ENCODE results near the gene EFHC2.
"Not testable (repeated sequence)": the region's sequence is repeated elsewhere in the genome, so short reads cannot be mapped to it uniquely, and the experiment has no call there.

The EFHC2 gene

DNA sequence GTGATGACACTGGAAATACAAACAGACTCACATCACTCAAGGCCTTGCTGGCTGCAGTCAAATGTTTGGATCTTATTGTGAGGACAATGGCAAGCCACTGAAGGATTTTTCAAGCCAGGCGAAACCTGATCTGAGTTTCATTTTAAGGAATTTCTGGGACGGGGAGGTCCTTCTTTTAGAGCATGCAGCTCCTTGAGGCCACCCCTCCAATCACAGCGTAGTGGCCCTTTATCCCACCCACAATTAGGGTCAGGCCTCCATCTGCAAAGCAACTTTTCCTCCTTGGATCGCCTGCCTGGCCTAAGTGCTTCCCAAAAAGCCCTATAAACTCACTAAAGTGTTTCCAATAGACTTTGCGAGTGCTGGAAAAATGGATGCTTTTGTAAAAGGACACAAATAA, 115.5 kb downstream of the EFHC2 start:
- DNase-seq = no peak

DNA sequence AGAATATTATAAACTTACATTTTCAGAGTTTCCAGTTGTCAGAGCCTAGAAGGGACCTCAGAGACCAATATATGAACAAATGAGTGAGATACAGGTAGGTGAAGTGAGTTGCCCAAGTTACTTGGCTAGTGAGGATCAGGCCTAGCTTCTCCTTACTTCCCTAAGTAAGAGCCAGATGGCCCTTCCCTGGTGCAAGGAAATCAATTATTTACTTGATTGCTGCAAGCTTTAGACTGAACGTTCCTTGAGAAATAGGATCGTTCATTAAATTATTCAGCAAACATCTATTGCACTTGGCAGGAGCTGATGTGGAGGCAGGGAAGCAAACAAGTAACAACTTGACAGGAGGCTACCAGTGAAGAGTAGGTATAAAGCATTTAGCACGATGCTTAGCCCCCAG, 117.8 kb downstream of the EFHC2 start:
- DNase-seq = no peak

DNA sequence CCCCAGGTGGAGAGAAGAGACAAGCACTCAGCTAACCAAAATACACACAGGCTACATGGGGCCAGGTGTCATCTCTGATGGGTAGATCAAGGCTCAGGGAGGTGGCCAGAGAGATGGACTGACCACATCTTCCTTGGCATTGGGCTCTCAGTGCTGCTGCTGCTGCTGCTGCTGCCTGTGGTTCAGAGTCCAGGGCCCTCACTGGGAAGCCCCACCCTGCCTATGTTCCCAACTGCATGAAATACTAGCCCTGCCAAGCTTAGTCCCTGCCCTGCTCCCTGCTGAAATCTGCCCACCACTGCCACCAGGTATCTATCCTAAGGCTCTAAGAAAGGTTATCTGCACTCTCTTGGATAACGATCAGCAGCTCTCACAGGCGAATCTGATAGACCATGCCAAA, 118.7 kb downstream of the EFHC2 start:
- DNase-seq = no peak

DNA sequence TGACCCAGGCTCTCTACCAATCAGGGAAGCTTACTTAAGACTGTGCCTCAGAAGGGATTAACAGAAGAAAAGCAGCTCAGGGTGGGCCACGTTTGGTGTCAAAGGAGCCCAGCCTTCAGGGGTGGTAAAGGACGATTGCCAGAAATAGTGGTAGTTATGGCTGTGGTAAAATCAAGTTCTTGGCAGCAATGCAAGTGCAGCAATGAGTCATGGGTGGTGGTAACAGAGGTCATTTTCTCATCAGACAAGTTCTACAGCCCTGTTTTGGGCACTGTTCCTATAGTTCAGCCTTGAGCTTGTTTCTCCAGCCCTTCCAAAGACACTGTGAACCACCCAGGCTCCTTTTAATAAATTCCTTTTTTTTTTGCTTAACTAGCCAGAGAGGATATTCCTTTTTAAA, 120.3 kb downstream of the EFHC2 start:
- DNase-seq = no peak

DNA sequence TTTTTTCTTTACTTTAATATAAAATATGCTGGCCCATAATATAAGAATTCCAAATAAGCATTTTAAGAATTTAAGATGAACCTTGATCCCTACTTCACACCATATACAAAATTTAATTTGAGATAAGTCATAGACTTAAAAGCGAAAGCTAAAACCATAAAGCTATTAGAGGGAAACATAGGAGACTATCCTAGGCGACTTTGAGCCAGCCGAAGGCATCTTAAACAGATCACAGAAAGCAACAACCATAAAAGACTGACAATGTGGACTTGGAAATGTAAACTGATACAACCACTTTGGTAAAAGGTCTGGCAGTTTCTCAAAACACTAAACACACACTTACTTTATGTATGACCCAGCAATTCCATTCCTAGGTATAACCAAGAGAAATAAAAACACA, 125.0 kb downstream of the EFHC2 start:
- no peak for DNase-seq

DNA sequence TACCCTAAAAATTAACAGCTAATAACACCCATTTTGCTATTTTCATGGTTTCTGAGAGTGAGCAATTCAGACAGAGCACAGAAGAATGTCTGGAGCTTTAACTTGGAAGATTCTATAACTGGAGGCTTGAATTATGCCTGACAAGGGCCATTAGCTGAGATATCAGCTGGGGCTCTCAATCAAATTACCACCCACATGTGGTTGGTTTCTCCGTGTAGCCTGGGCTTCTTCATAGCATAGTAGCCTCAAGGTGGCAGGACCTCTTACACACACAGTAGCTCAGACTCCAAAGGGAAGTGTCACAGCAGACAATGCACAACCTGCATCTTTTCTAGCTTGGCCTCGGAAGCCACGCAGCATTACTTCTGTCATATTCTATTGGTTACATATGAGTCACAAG, 127.3 kb downstream of the EFHC2 start:
- no peak for DNase-seq

DNA sequence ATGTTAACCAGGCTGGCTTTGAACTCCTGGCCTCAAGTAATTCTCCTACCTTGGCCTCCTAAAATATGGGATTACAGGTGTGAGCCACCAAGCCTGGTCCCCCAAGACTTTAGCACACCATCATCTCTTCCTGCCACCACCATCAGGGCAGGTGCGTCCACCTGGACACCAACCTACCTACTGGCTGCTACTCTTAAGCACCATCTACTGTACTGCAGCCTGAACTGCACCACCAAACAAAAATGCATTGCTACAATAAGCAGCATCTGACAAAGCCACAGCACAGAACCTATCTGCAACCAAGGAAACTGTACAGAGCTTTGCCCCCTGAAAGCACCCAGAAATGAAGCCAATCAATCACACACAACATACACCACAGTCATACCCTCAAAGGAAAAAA, 139.7 kb downstream of the EFHC2 start:
- no peak for DNase-seq

DNA sequence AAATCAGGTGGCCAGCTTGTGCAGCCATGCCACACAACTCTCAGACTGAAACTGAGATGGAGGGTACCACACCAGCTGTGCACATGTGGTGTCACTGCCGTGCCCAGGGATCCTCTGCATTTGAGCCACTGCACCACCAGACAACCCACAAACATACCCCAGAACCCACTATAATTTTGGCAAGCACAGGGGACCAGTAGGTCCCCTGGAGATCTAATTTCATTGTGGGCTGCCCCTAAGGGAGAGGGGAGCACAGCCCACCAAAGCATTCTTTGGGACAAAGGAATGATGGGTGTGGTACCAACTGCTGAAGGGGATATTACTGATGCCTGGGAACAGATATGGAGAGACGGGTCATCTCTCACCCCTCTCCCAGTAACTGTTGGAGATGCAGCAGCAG, 140.9 kb downstream of the EFHC2 start:
- no peak for DNase-seq

DNA sequence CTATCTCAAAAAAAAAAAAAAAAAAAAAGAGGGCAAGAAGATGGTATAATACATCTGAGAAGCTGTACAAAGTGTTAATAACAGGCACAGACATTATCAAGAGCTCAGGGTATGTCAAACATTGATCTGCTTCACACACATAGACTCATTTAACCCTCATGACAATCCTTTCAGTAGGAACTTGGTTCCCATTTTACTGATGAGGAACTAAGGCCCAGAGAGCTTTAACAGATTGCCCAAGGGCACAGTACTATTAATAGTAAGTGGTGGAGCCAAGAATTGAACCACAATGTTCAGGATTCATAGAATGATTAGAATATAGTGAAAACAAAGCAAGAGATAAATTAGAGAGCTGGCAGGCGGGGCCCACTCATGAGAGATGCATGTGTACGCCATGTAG, 154.4 kb downstream of the EFHC2 start:
- no peak for DNase-seq

DNA sequence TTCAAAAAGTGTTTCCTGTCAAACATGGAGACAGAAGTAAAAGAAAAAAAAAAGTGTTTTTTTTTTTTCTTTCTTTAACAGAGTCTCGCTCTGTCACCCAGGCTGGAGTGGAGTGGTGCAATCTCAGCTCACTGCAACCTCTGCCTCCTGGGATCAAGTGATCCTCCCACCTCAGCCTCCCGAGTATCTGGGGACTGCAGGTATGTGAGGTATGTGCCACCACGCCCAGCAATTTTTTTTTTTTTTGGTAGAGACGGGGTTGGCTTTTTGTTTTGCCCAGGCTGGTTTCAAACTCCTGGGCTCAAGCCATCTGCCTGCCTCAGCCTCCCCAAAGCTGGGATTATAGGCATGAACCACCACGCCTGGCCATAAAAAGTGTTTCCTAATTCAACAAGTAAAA, 155.6 kb downstream of the EFHC2 start:
- DNase-seq = not testable (repeated sequence)

DNA sequence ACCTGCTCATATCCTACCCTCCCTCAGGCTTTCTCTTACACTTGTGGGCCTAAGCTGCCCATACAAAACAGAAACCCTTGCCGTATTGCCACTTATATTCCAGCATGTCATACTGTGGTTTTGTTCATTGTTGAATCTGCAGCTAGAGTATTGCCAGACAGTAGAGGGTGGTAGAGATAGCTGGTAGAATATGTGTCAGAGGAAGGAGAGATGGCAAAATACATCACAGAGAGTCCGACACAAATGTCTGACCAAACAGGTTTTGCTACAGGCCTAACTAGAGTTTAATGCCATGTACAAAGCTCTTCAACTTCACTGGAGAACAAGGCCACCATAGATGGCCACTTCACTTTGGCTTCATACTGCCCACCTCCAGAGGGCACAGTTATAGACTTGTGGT, 160.1 kb downstream of the EFHC2 start:
- DNase-seq = no peak

DNA sequence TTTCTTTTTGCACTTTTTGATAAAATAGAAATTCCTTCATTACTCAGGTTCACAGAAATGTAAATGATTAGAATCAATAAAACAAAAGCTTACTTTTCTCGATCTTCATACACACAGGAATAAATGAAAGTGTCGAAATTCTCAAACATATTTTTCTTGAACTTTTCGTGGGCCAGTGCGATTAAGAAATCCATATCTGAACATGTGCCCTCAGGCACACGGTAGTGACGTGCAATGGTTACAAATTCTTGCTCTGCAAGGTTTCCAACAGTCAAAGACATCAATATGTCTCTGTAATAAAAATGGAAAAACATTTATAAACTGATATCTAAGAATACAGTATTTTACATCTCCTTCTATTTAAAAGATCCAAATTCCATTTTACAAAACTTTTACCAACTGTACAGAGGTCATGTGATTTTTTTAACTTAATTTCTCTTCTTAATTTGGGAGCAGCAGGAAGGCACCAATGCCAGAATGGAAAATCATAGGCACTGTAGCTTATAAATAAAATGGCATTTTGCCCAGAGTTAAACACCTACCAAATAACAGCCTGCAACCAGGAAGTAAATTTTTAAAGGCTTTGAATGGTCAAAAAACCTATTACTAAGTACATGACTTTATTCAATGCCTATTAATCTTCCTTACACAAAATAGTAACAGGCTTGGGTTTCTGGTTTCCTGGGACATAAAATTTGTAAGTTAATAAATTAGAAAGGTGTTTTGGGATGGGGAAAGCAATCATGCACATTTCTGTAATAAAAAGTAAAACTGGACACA, 165.0 kb downstream of the EFHC2 start:
- no peak for DNase-seq

DNA sequence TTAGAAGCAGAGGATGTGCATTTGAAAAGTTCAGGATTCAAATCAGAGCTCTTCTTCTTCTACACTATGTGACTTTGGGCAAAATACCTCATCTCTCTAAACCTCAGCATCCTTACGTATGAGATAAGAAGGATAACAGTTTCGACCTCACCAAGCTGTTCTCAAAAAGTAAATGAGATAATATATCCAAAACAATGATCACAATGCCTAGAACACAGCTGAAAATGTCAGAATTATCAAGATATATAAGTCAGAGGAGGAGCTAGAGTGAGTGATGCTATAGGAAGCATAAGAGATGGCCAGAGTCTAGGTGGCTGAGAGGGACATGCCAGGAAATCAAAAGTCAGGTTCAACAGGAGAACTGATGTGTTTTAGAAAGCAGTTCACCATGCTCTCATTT, 168.0 kb downstream of the EFHC2 start:
- DNase-seq = no peak

DNA sequence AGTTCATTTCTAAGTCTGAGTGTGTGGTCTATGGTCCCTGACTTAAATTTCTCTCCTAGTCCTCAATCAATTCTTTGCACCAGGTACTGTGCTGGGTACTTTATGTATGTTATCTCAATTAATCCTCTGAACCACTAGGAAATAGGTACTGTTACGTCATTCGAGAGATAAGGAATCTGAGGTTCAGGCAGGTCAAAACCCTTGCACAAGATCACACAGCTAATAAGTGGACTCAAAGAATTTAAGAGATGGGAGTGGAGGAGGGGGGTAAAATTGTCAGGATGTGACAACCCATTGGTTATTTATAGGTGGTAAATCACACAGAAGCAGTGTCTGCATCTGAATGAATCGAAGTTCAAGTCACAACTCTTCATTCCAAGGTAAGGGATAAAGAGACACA, 169.4 kb downstream of the EFHC2 start:
- DNase-seq = no peak

DNA sequence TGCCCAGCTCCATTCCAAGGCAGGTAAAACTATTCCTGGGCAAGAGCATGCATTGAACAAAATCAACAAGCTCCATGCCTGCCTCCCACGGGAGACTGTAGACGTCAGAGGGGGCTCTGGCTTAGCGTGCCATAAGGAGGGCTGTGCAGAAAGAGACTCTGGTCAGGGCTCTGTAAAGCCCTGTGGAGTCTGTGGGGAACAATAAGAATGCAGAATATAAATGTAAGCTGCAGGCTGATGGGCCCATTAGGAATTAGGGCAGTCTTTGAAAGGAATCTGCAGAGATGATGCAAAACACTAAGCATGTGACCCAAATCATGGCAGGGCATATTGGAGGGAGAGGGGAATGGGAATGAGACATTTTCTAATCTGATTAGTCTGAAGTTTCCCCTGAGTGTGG, 170.3 kb downstream of the EFHC2 start:
- DNase-seq = no peak

DNA sequence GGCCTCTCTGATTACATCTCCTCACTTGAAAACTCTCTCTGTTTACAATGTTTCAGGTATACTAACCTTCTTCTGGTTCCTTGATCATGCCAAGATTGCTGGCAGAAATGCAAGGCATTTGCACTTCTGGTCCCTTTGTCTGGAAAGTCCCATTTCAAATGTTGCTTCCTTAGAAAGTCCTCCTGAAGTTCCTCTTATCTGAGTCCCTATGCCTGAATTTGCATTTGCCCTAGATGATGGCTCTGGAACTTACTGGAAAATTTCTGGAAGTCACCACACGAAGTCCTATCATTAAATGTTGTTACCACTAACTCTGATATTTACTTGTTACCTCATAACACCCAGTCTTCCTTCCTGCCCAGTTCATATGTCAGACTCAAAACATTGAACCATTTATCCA, 176.4 kb downstream of the EFHC2 start:
- no peak for DNase-seq

DNA sequence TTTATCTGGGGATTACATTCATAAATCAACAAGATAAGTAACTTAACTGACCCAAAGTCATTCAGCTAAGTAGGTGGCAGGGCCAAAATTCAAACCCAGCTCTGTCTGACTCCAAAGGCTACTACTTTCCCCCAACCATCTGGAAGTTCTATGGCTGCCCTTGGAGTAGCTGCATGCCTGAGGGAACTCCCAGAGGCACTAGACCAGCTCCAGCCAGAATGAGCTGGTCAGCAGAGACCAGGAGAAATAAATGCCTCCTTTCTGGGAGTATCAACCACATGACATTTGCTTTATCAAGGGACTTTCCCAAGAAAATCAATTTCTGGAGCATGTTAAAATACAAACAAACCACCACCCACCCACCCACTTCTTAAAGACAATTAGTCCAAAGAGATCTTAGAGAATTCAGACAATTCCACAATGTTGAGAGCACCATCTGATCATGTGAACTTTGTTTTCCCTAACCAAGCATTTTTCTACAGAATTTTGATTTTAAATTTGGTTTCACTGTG, 180.5 kb downstream of the EFHC2 start:
- no peak for DNase-seq

DNA sequence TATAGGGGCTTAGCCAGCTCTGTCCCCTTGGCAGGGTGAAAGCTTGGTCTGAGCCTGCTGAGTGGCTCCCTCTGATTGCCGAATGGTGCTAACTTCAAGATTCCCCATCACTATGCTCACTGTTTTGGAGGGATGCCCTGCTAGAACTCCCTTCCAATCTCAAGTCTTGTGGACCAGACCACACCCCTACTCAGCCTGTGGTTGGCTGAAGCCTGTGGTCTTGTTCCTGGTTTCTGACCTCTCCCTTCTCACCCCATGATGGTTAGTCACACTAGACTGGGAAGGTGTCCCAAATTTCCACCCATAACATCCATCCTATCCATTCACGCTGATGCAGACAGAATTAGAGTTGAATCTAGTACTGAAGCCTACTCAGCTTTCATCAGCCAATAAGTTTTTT, 185.6 kb downstream of the EFHC2 start:
- no peak for DNase-seq

DNA sequence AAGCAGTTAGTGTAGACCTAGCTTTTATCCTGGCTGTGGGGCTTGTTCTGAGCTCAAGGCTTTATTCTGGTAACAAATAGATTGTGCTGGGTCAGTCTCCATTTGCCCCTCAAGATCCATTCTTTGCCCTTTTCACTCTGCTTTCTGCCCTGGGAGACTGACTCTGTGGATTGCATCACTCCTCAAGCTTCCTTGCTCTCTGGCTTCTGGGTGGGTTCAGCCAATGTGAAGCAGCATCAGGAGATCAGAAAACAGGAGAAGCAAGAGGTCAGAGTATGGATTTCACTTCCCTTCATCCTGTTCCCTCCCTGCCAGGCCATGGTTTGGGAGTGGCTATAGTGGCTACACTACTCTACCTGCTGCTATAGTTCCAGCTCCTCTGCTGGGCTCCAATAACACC, 186.2 kb downstream of the EFHC2 start:
- DNase-seq = no peak

DNA sequence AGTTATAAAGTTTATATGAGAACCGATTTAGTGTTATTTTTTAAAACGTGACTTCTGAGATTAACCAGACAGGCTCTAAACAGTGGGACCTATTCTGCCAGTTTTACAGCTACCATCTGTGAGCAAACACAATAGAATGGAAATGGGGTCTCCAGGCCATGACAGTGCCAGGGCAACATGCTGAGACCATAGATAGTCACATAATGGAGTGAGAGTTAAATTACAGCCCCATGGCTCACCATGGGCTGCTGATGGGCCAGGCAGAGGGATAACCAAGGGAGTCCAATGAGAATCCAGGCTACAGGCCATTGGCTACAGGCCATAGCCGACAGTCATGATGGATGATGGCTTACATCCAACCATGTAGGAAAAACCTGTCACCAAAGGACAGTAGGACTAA, 186.7 kb downstream of the EFHC2 start:
- no peak for DNase-seq

DNA sequence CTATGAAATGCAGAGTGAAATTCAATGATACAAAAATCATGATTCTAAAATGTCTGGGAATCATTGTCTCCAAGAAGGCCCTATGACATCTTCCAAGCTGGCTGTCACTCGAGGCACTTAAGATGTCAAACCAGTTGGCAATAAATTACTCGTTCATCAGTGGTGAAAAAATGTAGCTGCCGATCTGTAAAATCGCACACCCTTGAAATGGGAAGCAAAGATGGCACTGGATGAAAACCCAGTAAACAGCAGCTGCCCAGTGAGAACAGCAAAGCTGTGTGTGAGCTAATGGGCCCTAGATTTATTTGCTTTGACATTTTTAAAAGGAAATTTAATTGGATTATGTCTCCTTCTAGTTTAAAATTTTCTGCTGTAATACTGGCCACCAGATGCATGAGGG, 188.3 kb downstream of the EFHC2 start:
- no peak for DNase-seq

DNA sequence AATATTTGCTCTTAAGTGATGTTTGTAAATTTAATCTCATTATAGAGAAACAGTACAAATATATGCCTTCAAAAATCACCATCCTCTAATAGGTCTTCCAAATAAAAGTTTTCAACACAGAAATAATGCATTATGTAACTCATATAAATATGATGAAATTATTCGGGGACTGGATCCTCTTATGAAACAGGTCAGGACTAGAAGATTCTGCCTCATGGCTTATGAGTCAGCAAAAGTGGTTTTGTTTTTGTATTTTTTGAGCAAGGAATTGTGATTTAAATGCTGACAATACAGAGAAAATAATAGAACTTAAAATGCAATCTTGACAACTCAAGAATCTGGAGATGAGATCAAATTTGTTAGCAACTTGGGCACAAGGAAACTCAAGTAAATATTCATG, 190.6 kb downstream of the EFHC2 start:
- DNase-seq = no peak

DNA sequence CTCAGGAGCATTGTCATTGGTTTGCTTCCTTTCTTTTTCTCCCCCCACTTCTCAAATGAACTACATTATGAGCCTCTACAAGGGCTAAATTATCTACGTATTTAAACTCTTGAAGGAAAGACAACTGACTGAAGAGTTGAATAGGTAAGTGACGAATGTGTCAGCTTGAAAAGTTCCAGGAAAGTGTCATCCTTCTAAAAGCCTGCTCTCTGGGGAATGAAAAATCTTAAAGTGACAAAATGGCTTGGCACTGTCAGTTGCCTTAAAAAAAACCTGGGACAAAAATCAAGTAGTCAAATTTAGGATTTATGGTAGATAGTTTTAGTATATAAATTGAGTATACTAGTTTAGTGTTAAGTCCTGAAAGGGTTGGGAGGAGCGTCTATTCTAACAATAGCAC, 196.3 kb downstream of the EFHC2 start:
- DNase-seq = no peak

DNA sequence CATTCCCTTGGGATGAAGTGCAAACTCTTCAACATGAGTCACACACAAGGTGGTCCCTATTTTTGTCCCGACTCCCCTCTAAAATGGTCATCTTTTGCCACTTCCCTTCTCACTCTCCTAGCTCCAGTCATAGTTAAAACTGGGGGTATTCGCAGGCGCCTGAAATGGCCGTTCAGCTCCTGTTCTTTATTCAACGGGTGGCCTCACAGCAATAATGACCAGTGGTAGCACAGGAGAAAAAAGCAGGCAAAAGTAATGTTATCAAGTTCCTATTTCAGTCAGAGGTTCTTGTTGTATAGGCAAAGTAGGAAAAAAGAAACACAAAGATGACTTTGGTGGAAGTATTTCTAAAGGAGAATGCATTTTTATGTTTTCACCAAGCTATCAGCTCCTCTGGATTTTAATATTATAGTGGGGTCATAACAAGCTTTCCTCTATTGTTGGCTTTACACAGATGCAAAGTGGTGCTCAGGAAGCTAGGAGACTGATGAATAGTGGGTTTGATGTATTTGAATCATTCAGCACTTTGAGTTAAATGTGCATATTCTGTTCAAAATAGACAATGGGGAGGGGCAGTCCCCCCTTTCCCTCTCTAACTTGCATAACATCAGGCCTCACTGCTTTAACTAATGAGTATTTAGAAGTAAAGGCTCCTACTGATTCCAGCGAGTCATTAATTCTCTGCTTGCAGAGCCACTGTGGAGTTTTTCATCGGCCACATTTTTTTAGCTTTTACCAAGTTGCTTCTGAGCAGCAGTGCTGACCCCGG, 199.1 kb downstream of the EFHC2 start:
- DNase-seq = no peak
